Thoracic aorta (tissue), 2 donors: ENCODE measurements around the gene TNIK. TPM values are rescaled to one million over a fixed set of nuclear protein-coding genes. Genes with fewer than 3 reads are reported as not detected.

Experiments used
- ATAC-seq: fragments of 150-250 bp; one replicate; pipeline ENCODE4 v1.8.0; 2017; ENCODE audit warnings: low read depth; ENCODE audit not compliant: insufficient number of reproducible peaks, low FRiP score
- DNase-seq: peaks from one replicate; pipeline ENCODE4 v3.0.0-alpha.2; 2020; ENCODE audit warnings: low spot score
- H3K27ac ChIP-seq, 2 donors: fragments of 200-600 bp; sonication (generic); 1 replicate in 1 of 2; 2 replicates in 1 of 2; pipeline ENCODE4 v1.5.1; 2016; ENCODE audit warnings: mild to moderate bottlenecking in 2 of 2, moderate library complexity in 2 of 2
- H3K27me3 ChIP-seq: fragments of 200-600 bp; sonication (generic); replicated peaks from 2 replicates; pipeline ENCODE4 v1.6.0; 2016; ENCODE audit warnings: mild to moderate bottlenecking; ENCODE audit not compliant: insufficient read depth
- H3K36me3 ChIP-seq: fragments of 200-600 bp; sonication (generic); one replicate; pipeline ENCODE4 v1.5.1; 2016
- H3K4me1 ChIP-seq, 2 donors: fragments of 200-600 bp; sonication (generic); 1 replicate in 1 of 2; 2 replicates in 1 of 2; pipeline versions ENCODE4 v1.5.1 to v1.6.0; 2016; ENCODE audit warnings: low read depth in 2 of 2, mild to moderate bottlenecking in 1 of 2; ENCODE audit not compliant: control insufficient read depth in 1 of 2
- H3K4me3 ChIP-seq: fragments of 200-600 bp; sonication (generic); 2 replicates; pipeline ENCODE4 v1.5.1; 2016; ENCODE audit warnings: mild to moderate bottlenecking
- H3K9me3 ChIP-seq: fragments of 200-600 bp; sonication (generic); 2 replicates; pipeline ENCODE4 v1.5.1; 2016
- total RNA-seq, 2 donors: library from RNA; depleted of rRNA; stranded (reverse); fragments of >200 nt; gene quantifications; one replicate each; pipeline versions ENCODE4 v1.1.0 to v1.2.3, GENCODE V29; 2016
- TF ChIP-seq, protein P1 (sequence below): fragments of 200-600 bp; sonication (generic); IDR thresholded peaks from one replicate; pipeline ENCODE4 v1.5.1; 2019; ENCODE audit warnings: antibody characterized with exemption

Gene TNIK
- total RNA-seq, 2 donors from 2014 or later = 18.3 to 21.7 TPM

DNA sequence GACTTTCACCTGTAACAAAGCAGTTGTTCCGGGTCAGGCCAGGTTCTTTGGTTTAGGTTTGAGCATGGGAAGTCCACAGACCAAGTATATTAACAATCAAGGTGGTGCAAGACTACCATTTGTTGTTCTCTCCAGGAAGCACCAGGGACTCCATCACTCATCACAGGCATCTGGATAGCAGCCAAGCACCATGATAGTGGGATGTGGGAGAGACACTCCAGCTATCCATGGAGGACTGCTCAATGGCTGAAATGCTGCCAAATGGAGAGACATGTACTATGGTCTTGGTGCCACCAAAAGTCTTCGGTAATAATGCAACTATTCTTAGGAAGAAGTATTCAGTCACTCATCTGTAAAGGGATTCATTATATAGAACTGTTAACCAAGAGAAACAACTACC, 143.0 kb downstream of the TNIK start:
- Histone ChIP-seq H3K27ac (no peak overlapping the region), H3K9me3 (no peaks in the 10 kb centered on the region), H3K4me1 (peaks cover 10 to 23% of the 10 kb centered on the region in 2 donors), H3K4me3 (no peak overlapping the region), H3K27me3 (no peaks in the 10 kb centered on the region), H3K36me3 (no peaks in the 10 kb centered on the region)
- TF ChIP-seq, protein P1, sequence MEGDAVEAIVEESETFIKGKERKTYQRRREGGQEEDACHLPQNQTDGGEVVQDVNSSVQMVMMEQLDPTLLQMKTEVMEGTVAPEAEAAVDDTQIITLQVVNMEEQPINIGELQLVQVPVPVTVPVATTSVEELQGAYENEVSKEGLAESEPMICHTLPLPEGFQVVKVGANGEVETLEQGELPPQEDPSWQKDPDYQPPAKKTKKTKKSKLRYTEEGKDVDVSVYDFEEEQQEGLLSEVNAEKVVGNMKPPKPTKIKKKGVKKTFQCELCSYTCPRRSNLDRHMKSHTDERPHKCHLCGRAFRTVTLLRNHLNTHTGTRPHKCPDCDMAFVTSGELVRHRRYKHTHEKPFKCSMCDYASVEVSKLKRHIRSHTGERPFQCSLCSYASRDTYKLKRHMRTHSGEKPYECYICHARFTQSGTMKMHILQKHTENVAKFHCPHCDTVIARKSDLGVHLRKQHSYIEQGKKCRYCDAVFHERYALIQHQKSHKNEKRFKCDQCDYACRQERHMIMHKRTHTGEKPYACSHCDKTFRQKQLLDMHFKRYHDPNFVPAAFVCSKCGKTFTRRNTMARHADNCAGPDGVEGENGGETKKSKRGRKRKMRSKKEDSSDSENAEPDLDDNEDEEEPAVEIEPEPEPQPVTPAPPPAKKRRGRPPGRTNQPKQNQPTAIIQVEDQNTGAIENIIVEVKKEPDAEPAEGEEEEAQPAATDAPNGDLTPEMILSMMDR = no peak
- ATAC-seq (no peak), DNase-seq (no peak)

DNA sequence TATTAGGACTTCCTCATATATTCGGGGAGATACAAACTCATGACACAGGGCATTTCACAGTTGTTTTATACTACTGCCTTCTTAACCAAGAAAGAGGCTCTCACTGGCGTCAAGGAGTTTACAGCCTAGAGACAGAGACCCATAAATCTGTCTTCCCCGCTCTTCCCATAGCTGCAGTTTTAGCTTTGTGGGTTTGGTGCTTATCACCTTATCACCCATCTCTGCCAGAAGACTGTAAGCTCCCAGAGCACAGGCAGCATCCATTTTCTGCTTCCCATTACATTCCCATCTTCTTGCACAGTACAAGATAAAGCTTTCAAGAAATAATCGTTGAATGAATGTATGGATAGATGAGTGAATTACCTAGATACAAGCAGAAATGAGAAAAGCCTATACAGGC, 144.3 kb downstream of the TNIK start:
- Histone ChIP-seq H3K9me3 (no peaks in the 10 kb centered on the region), H3K4me3 (no peak overlapping the region)
- TF ChIP-seq, protein P1 = no peak

DNA sequence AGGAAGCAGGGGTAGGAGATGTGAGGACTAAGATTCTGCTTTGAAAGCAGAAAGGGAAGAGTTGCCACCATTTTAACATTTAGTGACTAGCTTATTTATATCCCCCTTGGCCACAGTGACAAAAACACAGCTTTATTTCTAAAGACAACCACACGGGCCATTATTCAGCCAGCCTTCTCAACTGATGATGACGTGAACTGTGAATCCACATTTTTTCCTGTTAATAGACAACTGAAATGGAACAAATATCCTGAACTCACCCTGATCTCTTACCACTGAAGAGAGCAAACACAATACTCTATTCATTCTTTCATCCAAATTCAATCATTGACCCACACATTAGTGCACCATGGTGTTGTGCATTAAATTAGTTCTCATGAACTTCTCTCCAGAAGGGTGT, 145.1 kb downstream of the TNIK start:
- DNase-seq (no peak), ATAC-seq (no peak)
- Histone ChIP-seq H3K36me3 (no peaks in the 10 kb centered on the region), H3K27ac (no peak overlapping the region), H3K4me3 (no peak overlapping the region), H3K9me3 (no peaks in the 10 kb centered on the region), H3K4me1 (peaks cover 0 to 12% of the 10 kb centered on the region in 2 donors), H3K27me3 (no peaks in the 10 kb centered on the region)
- TF ChIP-seq, protein P1 = no peak

More for the DNA sequence above, 144.3 kb downstream of the TNIK start:
- no peak for DNase-seq
- Histone ChIP-seq H3K27ac (no peak overlapping the region), H3K4me1 (peaks cover 3 to 20% of the 10 kb centered on the region in 2 donors), H3K36me3 (no peaks in the 10 kb centered on the region), H3K27me3 (no peaks in the 10 kb centered on the region)
- no peak for ATAC-seq

DNA sequence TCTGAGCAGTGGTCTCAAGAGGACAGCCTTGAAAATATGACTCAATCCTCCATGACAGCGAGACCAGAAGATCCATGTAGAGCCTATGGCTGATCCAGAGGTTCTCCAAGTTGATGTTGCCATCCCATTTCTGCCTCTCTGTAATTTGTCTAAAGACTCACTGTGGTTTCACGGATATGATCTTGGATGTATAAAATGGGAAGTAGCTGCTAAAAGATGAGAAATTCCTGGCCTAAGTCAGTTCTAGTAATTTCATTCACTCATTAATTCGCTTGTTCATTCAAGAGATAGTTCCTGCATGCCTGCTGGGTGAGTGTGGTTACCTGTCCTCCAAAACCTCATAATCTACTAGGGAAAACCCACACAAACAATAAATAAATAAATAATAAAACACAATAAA, 145.9 kb downstream of the TNIK start:
- no peak for ATAC-seq
- H3K27ac ChIP-seq = no peak overlapping the region
- TF ChIP-seq, protein P1 = no peak

DNA sequence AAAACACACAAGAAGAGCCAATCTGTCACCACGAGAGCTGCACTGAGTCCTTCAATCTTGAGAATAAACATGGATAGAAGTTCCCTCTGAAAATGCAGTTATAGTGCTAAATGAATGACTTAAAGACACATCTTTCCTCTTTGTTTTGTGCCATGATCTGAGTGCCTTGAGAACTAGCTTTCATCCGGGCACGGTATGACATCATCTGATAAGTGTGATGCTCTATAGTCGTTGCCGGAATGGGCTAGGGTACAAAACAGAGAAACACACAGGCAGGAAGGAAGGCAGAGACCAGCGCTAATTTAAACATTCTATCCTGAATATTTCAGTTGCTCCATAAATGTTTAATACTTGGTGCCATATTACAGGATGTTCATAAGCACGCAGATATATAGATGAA, 146.5 kb downstream of the TNIK start:
- ATAC-seq (no peak), DNase-seq (no peak)
- TF ChIP-seq, protein P1 = no peak
- no peaks in the 10 kb centered on the region for H3K36me3 ChIP-seq
- H3K27me3 ChIP-seq = no peaks in the 10 kb centered on the region
- H3K4me1 ChIP-seq = peaks cover 0 to 11% of the 10 kb centered on the region in 2 donors
- no peak overlapping the region for H3K4me3 ChIP-seq
- no peaks in the 10 kb centered on the region for H3K9me3 ChIP-seq
- no peak overlapping the region for H3K27ac ChIP-seq

More for the DNA sequence above, 145.9 kb downstream of the TNIK start:
- H3K36me3 ChIP-seq = no peaks in the 10 kb centered on the region
- no peak for DNase-seq
- no peaks in the 10 kb centered on the region for H3K27me3 ChIP-seq
- H3K4me1 ChIP-seq = peaks cover 0 to 11% of the 10 kb centered on the region in 2 donors
- H3K9me3 ChIP-seq = no peaks in the 10 kb centered on the region
- no peak overlapping the region for H3K4me3 ChIP-seq
